ENCODE data around the gene AGBL4.

Gene AGBL4

DNA sequence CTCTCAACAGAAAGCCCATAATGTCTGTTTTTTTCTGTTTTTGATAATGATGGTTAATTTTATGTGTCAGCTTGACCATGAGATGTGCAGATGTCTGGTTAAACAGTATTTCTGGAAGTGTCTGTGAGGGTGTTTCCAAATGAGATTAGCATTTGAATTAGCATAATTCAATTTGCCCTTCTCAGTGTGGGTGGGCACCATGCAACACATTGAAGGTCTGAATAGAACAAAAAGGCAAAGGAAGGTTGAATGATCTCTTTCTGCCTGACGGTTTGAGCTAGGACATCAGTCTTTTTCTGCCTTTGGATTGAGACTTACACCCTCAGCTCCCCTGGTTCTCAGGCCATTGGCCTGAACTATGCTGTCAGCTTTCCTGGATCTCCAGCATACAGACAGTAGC lies 1516.9 kb downstream of the AGBL4 start:
- Histone ChIP-seq H3K4me1 (peaks cover 0 to 6% (median 0%) of the 10 kb centered on the region in 10 experiments; a peak in 1 of 20 replicates), H3K27ac (no peak overlapping the region), H3K4me2 (no peak overlapping the region), H3K4me3 (no peak overlapping the region), H3K9ac (no peak overlapping the region), H3K9me3 (replicated peaks in 1 of 11) (no peaks in the 10 kb centered on the region), H4K20me1 (no peaks in the 10 kb centered on the region), H3K27me3 (no peaks in the 10 kb centered on the region), H3K36me3 (no peaks in the 10 kb centered on the region)
- TF ChIP-seq Cebpa-rat (IDR thresholded peaks at IDR 0.05): no peak

GRCh38 chr1:48500541-48501450 lies 1523.0 kb downstream of the AGBL4 start:
- H3K9me3 ChIP-seq (replicated peaks in 1 of 11): no peaks in the 10 kb centered on the region

GRCh38 chr1:48499211-48499735 lies 1524.5 kb downstream of the AGBL4 start:
- no peaks in the 10 kb centered on the region for H3K36me3 ChIP-seq
- H3K4me2 ChIP-seq: no peak overlapping the region
- H3K27ac ChIP-seq: no peak overlapping the region
- H3K9me3 ChIP-seq (replicated peaks in 1 of 11): no peaks in the 10 kb centered on the region
- no peaks in the 10 kb centered on the region for H3K27me3 ChIP-seq
- H3K4me3 ChIP-seq: no peak overlapping the region
- H3K4me1 ChIP-seq: peaks cover 0 to 3% (median 0%) of the 10 kb centered on the region in 10 experiments; a peak in 1 of 20 replicates
- TF ChIP-seq Cebpa-rat (IDR thresholded peaks at IDR 0.05): no peak
- no peak overlapping the region for H3K9ac ChIP-seq
- no peaks in the 10 kb centered on the region for H4K20me1 ChIP-seq

More at GRCh38 chr1:48500541-48501450, 1523.0 kb downstream of the AGBL4 start:
- Histone ChIP-seq H3K4me3 (no peak overlapping the region), H3K9ac (no peak overlapping the region), H3K27ac (no peak overlapping the region), H3K27me3 (no peaks in the 10 kb centered on the region), H3K36me3 (no peaks in the 10 kb centered on the region), H3K4me2 (no peak overlapping the region), H3K4me1 (peaks cover 0 to 6% (median 0%) of the 10 kb centered on the region in 10 experiments; a peak in 1 of 20 replicates), H4K20me1 (no peaks in the 10 kb centered on the region)
- no peak for TF ChIP-seq Cebpa-rat (IDR thresholded peaks at IDR 0.05)

DNA sequence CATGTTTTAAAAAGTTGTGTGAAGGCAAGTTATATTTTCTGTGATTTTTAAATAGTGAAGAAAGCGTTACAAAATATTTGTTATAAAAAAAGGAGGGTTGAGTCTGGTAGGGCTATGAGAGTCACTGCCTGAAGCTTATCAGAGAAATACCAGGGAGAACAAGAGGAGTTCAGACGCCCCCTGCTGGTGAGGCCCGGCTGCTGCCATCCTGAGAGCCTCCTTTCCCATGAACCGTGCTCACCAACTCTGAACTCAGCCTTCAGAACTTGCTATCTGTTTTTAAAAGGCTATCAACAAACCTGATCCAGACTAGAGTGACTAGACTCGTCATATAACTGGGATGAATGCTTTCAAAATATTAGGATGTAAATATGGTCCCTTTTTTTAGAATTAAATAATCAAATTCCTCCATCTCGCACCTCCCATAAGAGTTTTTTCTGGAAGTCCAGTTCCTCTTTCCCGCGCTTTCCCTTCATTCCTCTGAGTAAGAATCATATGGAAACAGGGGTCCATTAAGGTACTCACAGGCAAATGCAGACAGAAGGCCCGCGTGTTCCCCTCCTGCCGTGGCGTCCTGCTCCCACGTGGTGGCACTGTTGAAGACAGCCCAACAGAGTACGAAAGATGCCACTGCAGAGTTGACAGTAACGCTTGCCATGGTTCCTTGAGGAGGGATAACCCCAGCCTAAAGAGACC lies 1525.5 kb downstream of the AGBL4 start:
- no peaks in the 10 kb centered on the region for H3K4me1 ChIP-seq
- H3K9ac ChIP-seq: no peak overlapping the region
- no peak overlapping the region for H3K4me2 ChIP-seq
- no peak overlapping the region for H3K27ac ChIP-seq
- H3K27me3 ChIP-seq: no peaks in the 10 kb centered on the region
- H3K4me3 ChIP-seq: no peak overlapping the region
- no peaks in the 10 kb centered on the region for H4K20me1 ChIP-seq
- H3K9me3 ChIP-seq (replicated peaks in 1 of 11): no peaks in the 10 kb centered on the region
- no peaks in the 10 kb centered on the region for H3K36me3 ChIP-seq
- TF ChIP-seq Cebpa-rat (IDR thresholded peaks at IDR 0.05): no peak

- Histone ChIP-seq H3K36me3 (no peaks in the 10 kb centered on the region), H3K4me3 (no peak overlapping the region), H4K20me1 (no peaks in the 10 kb centered on the region), H3K4me2 (no peak overlapping the region), H3K9ac (no peak overlapping the region), H3K9me3 (replicated peaks in 1 of 11) (no peaks in the 10 kb centered on the region), H3K27me3 (no peaks in the 10 kb centered on the region), H3K4me1 (no peaks in the 10 kb centered on the region), H3K27ac (no peak overlapping the region)
- TF ChIP-seq Cebpa-rat (IDR thresholded peaks at IDR 0.05): no peak
Observed at GRCh38 chr1:48495911-48496310, 1527.8 kb downstream of the AGBL4 start.

GRCh38 chr1:48495166-48495565 lies 1528.6 kb downstream of the AGBL4 start:
- Histone ChIP-seq H3K4me3 (no peak overlapping the region), H3K36me3 (no peaks in the 10 kb centered on the region), H3K27me3 (no peaks in the 10 kb centered on the region), H3K9me3 (replicated peaks in 1 of 11) (no peaks in the 10 kb centered on the region), H3K4me2 (no peak overlapping the region), H4K20me1 (no peaks in the 10 kb centered on the region), H3K4me1 (no peaks in the 10 kb centered on the region), H3K27ac (no peak overlapping the region), H3K9ac (no peak overlapping the region)
- TF ChIP-seq Cebpa-rat (IDR thresholded peaks at IDR 0.05): no peak

DNA sequence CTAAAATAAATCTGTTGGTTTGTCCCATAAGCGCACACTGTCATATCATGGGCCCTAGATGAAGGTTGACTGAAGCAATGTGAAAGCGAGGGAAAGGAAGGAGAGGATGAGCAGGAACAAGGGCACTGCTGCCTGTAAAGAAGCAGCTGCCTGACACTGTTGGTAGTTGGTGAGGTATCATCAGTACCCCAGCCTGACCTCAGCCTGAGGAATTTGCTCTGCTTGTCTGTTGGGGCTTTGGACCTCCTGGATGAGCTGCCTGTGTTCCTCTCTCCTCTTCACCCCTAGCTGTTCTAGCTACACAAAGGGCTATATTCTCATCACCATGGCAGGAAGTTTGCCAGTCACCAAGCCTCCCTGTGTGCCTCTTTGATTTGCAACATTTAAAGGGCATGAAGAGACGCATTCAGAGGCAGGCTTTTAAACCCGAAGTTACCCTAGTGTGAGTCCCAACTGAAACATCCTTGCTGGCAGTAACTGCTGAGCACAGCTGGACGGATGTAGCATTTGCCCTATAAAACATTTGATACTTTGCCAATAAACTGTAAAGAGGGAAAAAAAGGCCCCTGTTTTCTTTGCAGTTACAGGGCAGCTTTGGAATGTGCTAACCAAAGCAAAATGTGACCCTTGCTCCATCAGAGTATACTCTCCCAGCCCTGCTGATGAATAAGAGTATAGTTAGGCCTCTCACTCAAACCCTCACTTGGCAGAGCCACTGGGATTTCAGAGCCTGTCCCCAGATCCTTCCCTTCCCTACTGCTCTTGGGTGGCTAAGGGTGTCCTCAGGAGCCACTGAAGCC lies 1529.6 kb downstream of the AGBL4 start:
- no peaks in the 10 kb centered on the region for H4K20me1 ChIP-seq
- H3K4me3 ChIP-seq: no peak overlapping the region
- no peaks in the 10 kb centered on the region for H3K4me1 ChIP-seq
- TF ChIP-seq Cebpa-rat (IDR thresholded peaks at IDR 0.05): no peak
- H3K9me3 ChIP-seq (replicated peaks in 1 of 11): no peaks in the 10 kb centered on the region
- no peak overlapping the region for H3K9ac ChIP-seq
- no peak overlapping the region for H3K27ac ChIP-seq
- H3K4me2 ChIP-seq: no peak overlapping the region
- no peaks in the 10 kb centered on the region for H3K36me3 ChIP-seq
- H3K27me3 ChIP-seq: no peaks in the 10 kb centered on the region

- Histone ChIP-seq H3K36me3 (no peaks in the 10 kb centered on the region), H3K9ac (no peak overlapping the region), H3K4me1 (no peaks in the 10 kb centered on the region), H4K20me1 (no peaks in the 10 kb centered on the region), H3K9me3 (replicated peaks in 1 of 11) (no peaks in the 10 kb centered on the region), H3K4me2 (no peak overlapping the region), H3K4me3 (no peak overlapping the region), H3K27ac (no peak overlapping the region), H3K27me3 (no peaks in the 10 kb centered on the region)
- TF ChIP-seq Cebpa-rat (IDR thresholded peaks at IDR 0.05): no peak
Observed at GRCh38 chr1:48493041-48493440, 1530.7 kb downstream of the AGBL4 start.

DNA sequence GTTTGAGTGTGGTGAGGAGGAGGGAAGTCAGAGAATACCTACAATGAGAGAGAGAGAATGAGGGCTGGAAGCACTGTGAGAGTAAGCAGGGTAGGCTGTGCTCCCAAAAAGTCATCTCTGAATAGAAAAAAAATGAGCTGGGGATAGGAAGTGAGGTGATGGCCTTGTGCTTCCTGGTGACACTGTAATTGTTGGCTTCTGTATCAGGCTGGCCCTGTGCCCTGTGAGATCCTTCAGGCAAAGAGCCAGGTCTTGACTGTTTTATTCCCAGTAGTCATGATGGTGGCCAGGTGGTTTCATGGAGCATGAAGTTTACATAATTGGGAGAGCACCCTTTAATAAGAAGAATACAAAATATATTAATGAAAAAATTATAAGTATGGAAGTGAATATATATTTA lies 1531.4 kb downstream of the AGBL4 start:
- no peak for TF ChIP-seq Cebpa-rat (IDR thresholded peaks at IDR 0.05)
- Histone ChIP-seq H3K4me3 (no peak overlapping the region), H3K4me2 (no peak overlapping the region), H4K20me1 (no peaks in the 10 kb centered on the region), H3K9me3 (replicated peaks in 1 of 11) (no peaks in the 10 kb centered on the region), H3K36me3 (no peaks in the 10 kb centered on the region), H3K27me3 (no peaks in the 10 kb centered on the region), H3K4me1 (peaks cover 0 to 3% (median under 1%) of the 10 kb centered on the region in 10 experiments; a peak in 2 of 20 replicates), H3K9ac (no peak overlapping the region), H3K27ac (no peak overlapping the region)

Measured in BLaER1 treated with 17β-estradiol and CSF1 and Interleukin-3, amounts not matched to agents 10 nM and 100 nM (cell line).